ENCODE measurements around the gene TUBA1C. TPM values are rescaled to one million over a fixed set of nuclear protein-coding genes. Genes with fewer than 3 reads are reported as not detected.

The TUBA1C gene
- total and polyA plus RNA-seq, 2 of the 8 experiments (the other 6 are each of a cell fraction or from before 2014, with no cell fraction given) = 504 to 3,101 TPM

GRCh38 chr12:49322708-49323523, 58.0 kb downstream of the TUBA1C start, which contains the start of gene TROAP:
Gene TROAP, plus strand, starts transcription at chr12:49323255. Its CDS starts 354 bp downstream, at chr12:49323609.
- Histone ChIP-seq H3K79me1 (ENCODE audit: low read depth, low read length) (no peaks in the 10 kb centered on the region; the same call in 1 of the 2 replicates), H2BK12ac (ENCODE audit: low read depth, low read length) (no peak within 1 kb of the TSS), H2AFZ (ENCODE audit: low read length) (peak within 1 kb of the TSS; percentile 95), H2BK120ac (replicated peaks; ENCODE audit: low read depth, low read length) (no peak within 1 kb of the TSS), H3K79me2 (ENCODE audit: control insufficient read depth in 1 of 2, insufficient read depth in 2 of 2, low read length in 2 of 2) (peaks cover 0 to 6% of the 10 kb centered on the region in 2 experiments; a peak in 1 of 4 replicates), H3K9ac (replicated peaks in 1 of 4; ENCODE audit: extremely low read depth in 1 of 4, low read depth in 3 of 4, low read length in 3 of 4) (peak within 1 kb of the TSS; percentile 76 to 94 (median 82)), H3K4me1 (replicated peaks in 1 of 4; ENCODE audit: control insufficient read depth in 3 of 4, insufficient read depth in 4 of 4, low read length in 3 of 4) (peaks cover 4 to 13% (median 6%) of the 10 kb centered on the region in 4 experiments; a peak in 6 of 7 replicates), H4K8ac (ENCODE audit: extremely low read depth, insufficient read depth, low read length) (peak within 1 kb of the TSS; percentile 91), H3K4ac (replicated peaks; ENCODE audit: insufficient read length, low read depth, low read length) (no peak within 1 kb of the TSS), H3K36me3 (ENCODE audit: control insufficient read depth in 2 of 4, insufficient read depth in 4 of 4, low read length in 3 of 4) (peaks cover 0 to 21% (median 10%) of the 10 kb centered on the region in 4 experiments; a peak in 6 of 8 replicates), H3K4me2 (ENCODE audit: insufficient read depth in 1 of 2, low read depth in 2 of 2, low read length in 2 of 2) (peak within 1 kb of the TSS; percentile 98 to 100), H2AK5ac (ENCODE audit: low read depth, low read length) (no peak within 1 kb of the TSS), H3K18ac (ENCODE audit: extremely low read depth, low read length) (peak within 1 kb of the TSS; percentile 48), H4K20me1 (replicated peaks in 1 of 2; ENCODE audit: control insufficient read depth in 1 of 2, insufficient read depth in 2 of 2, low read length in 2 of 2) (no peaks in the 10 kb centered on the region), H3K14ac (ENCODE audit: insufficient read length) (no peak within 1 kb of the TSS), H3K23ac (ENCODE audit: insufficient read length) (no peak within 1 kb of the TSS), H2BK20ac (ENCODE audit: low read length) (no peak within 1 kb of the TSS), H3K23me2 (ENCODE audit: low read depth, low read length) (peaks cover 7% of the 10 kb centered on the region; the same call in 1 of the 2 replicates), H3K9me3 (ENCODE audit: insufficient read depth in 2 of 2, low read depth in 1 of 2, low read length in 1 of 2) (no peaks in the 10 kb centered on the region), H4K91ac (replicated peaks; ENCODE audit: insufficient read length, low read length) (peak within 1 kb of the TSS; percentile 39), H2BK5ac (ENCODE audit: low read depth, low read length) (peak within 1 kb of the TSS; percentile 18; the same call in 1 of the 2 replicates), H4K5ac (ENCODE audit: insufficient read length, low read depth, low read length) (peak within 1 kb of the TSS; percentile 72), H3K27ac (ENCODE audit: low read depth, low read length) (peak within 1 kb of the TSS; percentile 66), H3K27me3 (replicated peaks in 1 of 4; ENCODE audit: control insufficient read depth in 3 of 4, extremely low read depth in 1 of 4, insufficient read depth in 3 of 4, low read length in 3 of 4) (no peaks in the 10 kb centered on the region), H2BK15ac (ENCODE audit: low read length) (0 out of 2 replicates have a peak within 1 kb of the TSS, but pooled peaks have one; percentile 2), H3K4me3 (ENCODE audit: extremely low read depth in 1 of 4, insufficient read depth in 2 of 4, low read depth in 3 of 4, low read length in 4 of 4) (peak within 1 kb of the TSS; percentile 87 to 96 (median 90)), H3K56ac (replicated peaks; ENCODE audit: insufficient read length, low read depth, low read length) (peak within 1 kb of the TSS; percentile 89)
- FAIRE-seq (peak; percentile 71), DNase-seq (ENCODE audit: low read depth in 1 of 2, low spot score in 2 of 2) (peak; percentile 94 to 95)
- ChIA-PET CTCF (ENCODE audit: partially characterized antibody) (interaction anchor here (1.0 to 9.2 kb wide), 9 partner anchors 9 to 35 kb away, joined by 3 to 76 read pairs (median 9); partner anchors contain the start of genes DNAJC22 and PRPH), POLR2A (ENCODE audit: partially characterized antibody) (interaction anchor here (0.6 to 4.6 kb wide), 14 partner anchors 11 to 1100 kb away, joined by 3 to 37 read pairs (median 4); partner anchors contain the start of genes DNAJC22, PRKAG1 and PRPH)
- WGBS, 2 experiments (ENCODE audit: extremely low coverage in 1 of 2, insufficient coverage in 1 of 2, insufficient read length in 1 of 2, insufficient replicate concordance in 2 of 2, low coverage in 1 of 2, low lambda C conversion rate in 2 of 2, missing lambda C conversion rate in 1 of 2) = 0% methylated on average over 61 of the region's 65 CpGs; no CpG with 5 or more reads in 1 of the 2 experiments
- TF ChIP-seq NANOG (IDR thresholded peaks at IDR 0.05; ENCODE audit: insufficient read depth, low read depth, low read length, poor library complexity, severe bottlenecking) (no peak), POU5F1 (IDR thresholded peaks at IDR 0.05; ENCODE audit: low read depth, low read length) (no peak), EGR1 (IDR thresholded peaks at IDR 0.05; ENCODE audit: borderline replicate concordance, low read depth, low read length) (no peak), BCL11A (IDR thresholded peaks at IDR 0.05; ENCODE audit: low read depth in 2 of 2, low read length in 2 of 2) (no peak), SP1 (IDR thresholded peaks at IDR 0.05; ENCODE audit: low read depth, low read length) (peak; percentile 83; the same call in 1 of the 2 replicates), SAP30 (IDR thresholded peaks at IDR 0.05; ENCODE audit: insufficient read depth, insufficient replicate concordance, low read length) (peak; percentile 54), NRF1 (IDR thresholded peaks at IDR 0.05; ENCODE audit: low read depth, low read length) (no peak), TBP (IDR thresholded peaks at IDR 0.05; ENCODE audit: low read depth, low read length) (peak; percentile 36; the same call in 1 of the 2 replicates), CBX8 (IDR thresholded peaks at IDR 0.05; ENCODE audit: borderline replicate concordance, low read depth, low read length) (no peak), EZH2 (IDR thresholded peaks at IDR 0.05; ENCODE audit: low read depth, low read length, severe bottlenecking) (no peak)

Data from H1 (cell line).